PC-9 (cell line): ENCODE data around the gene PXDN.

Experiments used
- EZH2 ChIP-seq: fragments of 200-600 bp; sonication (generic); IDR thresholded peaks from 2 replicates; pipeline ENCODE4 v1.8.0; 2017; ENCODE audit warnings: antibody characterized with exemption, low read depth
- TF ChIP-seq, protein P1 (sequence below): fragments of 200-600 bp; sonication (generic); conservative IDR thresholded peaks from 2 replicates; pipeline ENCODE4 v1.6.1; 2017; ENCODE audit warnings: mixed run types, antibody characterized with exemption, mild to moderate bottlenecking, moderate library complexity

DNA sequence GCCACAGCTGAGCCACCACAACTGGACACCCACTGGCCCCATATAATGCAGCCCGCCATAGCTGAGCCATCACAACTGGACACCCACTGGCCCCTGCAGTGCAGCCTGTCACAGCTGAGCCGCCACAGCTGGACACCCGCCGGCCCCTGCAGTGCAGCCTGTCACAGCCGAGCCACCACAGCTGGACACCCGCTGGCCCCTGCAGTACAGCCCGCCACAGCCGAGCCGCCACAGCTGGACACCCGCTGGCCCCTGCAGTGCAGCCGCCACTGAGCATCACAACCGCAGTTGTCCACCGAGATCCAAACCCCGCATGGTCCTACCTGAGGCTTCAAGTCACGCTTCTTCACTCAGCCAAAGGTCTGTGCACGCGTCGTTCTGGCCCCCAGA lies 134.2 kb downstream of the PXDN start:
- TF ChIP-seq, protein P1, sequence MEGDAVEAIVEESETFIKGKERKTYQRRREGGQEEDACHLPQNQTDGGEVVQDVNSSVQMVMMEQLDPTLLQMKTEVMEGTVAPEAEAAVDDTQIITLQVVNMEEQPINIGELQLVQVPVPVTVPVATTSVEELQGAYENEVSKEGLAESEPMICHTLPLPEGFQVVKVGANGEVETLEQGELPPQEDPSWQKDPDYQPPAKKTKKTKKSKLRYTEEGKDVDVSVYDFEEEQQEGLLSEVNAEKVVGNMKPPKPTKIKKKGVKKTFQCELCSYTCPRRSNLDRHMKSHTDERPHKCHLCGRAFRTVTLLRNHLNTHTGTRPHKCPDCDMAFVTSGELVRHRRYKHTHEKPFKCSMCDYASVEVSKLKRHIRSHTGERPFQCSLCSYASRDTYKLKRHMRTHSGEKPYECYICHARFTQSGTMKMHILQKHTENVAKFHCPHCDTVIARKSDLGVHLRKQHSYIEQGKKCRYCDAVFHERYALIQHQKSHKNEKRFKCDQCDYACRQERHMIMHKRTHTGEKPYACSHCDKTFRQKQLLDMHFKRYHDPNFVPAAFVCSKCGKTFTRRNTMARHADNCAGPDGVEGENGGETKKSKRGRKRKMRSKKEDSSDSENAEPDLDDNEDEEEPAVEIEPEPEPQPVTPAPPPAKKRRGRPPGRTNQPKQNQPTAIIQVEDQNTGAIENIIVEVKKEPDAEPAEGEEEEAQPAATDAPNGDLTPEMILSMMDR, result no peak
- TF ChIP-seq EZH2, result no peak
